IPS-NIHi7 (cell line): ENCODE data around the gene PRSS3.
"Not testable (repeated sequence)": the region's sequence is repeated elsewhere in the genome, so short reads cannot be mapped to it uniquely, and the experiment has no call there.

ENCODE experiments used
- DNase-seq: peaks from one replicate; pipeline ENCODE4 v3.0.0; 2012; ENCODE audit warnings: mixed read lengths; ENCODE audit errors: extremely low spot score

The PRSS3 gene

DNA sequence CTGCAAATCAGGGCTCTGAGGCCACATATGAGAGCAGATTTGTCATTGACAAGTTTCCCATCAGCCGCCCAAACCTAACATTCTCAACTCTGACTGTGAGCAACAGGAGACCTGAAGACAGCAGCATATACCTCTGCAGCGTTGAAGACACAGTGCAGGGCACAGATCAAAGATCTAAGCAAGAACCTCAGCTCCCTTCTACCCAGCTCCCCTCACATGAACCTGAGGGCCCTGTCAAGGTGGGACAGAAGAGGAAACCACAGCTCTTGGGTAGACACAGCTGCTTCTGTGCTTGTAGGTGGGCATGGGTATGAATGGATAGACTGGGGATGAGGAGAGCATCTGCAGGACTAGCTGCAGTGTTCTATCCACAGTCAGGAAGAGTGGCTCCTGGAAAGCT is 8.7 kb upstream of the PRSS3 start:
- DNase-seq, result no peak

DNA sequence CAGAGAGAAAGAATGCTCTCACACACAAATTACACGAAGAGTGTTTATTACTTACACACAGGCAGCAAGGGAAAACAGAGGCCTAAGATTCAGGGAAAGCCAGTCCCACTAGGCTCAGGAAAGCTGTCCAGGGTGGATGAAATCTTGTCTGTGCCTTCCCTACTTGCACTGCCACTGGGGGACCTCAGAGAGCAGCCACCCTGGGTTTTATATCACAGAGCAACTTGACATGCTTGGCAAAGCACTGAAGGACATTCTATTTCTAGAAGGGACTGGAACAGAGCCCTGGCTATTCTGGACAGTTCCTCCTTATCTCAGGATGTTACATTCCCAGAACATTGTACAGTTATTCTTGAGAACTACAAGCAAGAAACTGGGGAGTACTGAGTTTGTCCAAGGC is 7.5 kb upstream of the PRSS3 start:
- no peak for DNase-seq

DNA sequence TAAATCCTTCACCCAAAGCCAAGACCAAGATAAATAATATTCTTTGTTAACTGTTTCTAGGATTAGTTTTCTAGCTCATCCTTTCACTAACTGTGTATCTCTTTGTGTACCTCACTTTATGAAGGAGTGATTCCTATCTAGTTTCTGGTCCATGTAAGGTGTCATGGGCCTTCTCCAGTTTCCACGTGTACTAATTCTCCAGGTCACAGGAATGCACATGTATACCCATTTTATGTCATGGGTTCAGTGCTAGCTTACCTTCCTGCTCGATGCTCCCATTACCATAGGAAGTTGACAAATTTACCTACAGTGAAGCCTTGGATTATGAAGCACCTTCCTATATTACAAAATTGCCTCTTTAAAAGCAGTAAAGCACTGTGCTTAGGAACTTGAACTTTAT is 5.9 kb upstream of the PRSS3 start:
- DNase-seq, result not testable (repeated sequence)

DNA sequence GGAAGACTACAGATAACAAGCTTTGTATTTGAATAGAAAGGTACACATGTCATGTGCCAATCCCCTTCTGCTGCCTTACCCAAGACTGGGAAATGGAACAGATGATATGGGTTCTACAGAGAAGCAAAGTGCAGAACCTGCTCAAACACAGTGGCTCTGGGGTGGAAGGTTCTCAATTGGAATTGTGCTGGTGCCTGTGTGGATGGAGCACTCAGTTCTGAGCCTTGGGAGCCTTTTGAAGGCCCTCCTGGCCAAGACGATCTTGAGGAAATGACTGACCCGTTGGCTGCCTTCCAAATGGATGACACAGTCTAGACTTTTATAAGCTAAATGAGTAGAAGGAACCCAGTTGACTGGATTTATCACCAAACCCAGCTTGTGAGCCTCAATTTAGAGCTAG is 4.2 kb upstream of the PRSS3 start:
- DNase-seq, result no peak

DNA sequence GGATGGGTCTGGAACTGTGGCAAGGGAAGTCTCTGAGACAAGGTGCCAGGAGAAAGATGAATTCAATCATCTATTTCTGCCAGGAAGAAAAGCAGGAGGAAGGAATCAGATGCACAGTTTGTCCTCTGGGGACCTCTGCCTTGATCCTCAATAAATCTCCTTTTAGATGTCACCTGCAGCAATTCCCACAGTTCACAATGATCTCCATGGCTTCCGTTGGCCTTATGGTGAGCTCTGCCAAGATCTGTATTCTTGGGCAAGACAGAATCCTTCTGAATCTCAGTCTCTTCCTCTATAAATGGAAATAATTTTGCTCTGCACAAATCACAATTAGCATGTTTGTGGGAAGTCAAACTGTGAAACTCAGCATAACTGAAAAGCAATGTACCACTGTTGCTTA is 1.9 kb upstream of the PRSS3 start:
- not testable (repeated sequence) for DNase-seq

DNA sequence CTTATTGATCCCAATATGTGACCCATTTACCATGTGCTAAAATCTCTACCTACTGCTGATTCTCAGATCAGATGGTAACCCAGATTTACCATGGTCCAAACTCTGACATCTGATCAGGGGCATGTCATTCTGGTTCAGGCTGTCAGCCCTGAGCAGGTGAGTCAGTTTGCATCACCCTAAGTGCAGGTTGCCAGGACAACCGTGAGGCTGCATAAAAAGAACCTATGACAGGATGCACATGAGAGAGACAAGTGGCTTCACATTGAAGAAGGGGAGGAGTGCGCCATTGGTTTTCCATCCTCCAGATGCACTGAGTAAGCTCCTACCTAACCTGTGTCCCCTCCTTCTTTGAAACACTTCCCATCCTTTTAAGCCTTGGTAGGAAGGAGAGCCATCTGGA is 801 bp upstream of the PRSS3 start:
- no peak for DNase-seq

DNA sequence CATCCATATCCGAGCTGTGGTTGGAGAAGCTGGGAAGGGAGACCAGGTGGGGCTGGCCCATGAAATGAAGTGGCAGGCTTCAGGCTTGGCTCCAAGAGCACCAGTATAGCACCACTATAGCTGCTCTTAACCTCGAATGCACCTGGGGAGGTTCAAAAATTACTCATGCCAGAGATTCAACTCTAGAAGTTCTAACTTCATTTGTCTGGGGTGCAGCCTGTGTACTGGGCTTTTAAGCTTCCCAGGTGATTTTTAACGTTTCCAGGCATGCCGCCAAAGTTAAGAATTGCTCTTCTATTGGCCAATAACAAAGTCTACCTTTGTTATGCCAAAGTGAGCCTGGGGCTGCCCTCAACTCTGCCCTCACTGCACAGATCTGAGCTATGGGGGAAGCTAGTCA is 458 bp downstream of the PRSS3 start:
- DNase-seq, result no peak

DNA sequence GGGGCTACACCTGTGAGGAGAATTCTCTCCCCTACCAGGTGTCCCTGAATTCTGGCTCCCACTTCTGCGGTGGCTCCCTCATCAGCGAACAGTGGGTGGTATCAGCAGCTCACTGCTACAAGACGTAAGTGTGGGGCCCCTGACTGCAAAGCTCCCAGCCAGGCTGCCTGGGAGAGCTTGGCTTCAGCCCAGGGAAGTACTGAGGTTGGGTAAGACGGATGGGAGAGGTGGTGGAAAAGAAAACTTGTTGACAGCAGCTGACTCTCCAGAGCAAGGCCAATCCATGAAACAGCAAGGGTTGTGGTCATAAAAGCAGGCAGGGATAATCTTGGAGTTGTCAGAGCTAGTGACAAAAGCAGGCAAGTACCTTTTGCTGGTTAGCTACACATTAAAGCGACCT is 1.3 kb downstream of the PRSS3 start:
- DNase-seq, result not testable (repeated sequence)

DNA sequence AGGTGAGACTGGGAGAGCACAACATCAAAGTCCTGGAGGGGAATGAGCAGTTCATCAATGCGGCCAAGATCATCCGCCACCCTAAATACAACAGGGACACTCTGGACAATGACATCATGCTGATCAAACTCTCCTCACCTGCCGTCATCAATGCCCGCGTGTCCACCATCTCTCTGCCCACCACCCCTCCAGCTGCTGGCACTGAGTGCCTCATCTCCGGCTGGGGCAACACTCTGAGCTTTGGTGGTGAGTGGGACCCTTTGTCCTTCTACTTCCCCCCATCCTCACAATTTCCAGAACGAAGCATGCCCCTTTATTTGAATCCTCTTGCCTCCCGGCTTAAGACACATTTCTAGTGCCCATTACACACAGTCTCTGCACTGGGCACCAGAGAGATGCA is 2.5 kb downstream of the PRSS3 start:
- no peak for DNase-seq

DNA sequence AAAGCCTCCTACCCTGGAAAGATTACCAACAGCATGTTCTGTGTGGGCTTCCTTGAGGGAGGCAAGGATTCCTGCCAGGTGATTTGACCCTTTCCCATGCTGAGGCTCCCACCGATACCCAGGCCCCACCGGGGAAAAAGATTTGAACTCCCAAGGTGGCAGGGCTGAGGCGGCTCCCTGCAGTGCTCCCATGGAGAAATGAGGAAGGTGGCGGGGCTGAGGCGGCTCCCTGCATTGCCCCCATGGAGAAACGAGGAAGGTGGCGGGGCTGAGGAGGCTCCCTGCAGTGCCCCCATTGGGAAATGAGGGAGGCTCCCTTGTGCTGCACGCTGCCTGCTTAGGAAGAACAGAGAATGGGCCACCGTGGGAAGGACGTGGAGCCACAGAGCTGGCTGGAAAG is 3.2 kb downstream of the PRSS3 start:
- DNase-seq, result no peak

DNA sequence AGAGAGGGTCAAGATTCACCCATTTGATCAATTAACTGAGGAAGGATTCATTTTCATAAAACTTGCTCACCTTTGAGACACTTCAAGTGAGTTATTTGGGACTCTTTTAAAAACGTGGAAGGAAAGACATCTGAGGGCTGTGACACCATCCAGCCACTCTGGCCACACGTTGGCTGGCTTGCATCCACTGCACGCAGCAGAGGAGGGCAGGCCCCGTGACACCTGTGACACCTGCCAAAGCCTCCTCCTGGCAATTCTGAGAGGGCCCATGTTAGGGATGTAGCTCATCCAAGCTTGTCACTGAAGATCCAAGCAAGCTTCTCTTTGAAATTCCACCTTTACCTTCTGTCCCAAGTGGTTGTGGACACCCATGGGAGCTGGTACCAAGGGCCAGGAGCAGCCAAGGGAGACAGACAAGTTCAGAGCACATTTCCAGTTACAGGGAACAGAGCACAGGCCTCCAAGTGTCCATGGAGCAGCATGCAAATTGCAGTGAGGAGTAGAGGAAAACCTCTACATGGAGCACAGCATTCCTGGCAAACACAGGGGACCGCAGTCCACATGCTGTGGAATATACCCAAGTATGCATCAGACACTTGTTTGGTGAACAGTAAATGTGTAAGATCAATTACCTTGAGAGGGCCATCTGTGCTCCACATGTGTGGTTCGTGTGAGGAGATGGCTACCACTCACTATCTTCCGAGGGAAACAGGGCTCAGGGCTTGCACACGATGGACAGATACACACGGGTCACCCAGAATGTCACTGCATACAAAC is 4.8 kb downstream of the PRSS3 start:
- DNase-seq, result no peak

DNA sequence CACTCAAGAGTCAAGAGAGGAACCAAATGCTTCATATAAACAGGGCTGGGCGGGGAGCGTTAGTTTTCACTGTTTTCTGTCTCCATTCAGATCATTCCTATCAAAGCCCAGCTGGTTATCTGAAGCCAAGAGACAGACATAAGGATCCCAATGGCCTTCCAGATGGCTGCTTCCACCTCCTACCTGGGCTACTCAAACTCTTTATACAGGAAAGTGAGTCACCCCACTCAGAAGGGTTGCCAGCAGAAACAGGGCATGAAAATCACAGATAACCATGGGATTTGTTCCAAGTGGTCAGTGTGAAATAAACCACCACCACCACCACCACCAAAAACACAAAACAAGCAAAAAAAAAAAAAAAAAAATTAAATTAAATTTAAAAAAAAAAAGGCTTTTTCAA is 5.5 kb downstream of the PRSS3 start:
- no peak for DNase-seq

DNA sequence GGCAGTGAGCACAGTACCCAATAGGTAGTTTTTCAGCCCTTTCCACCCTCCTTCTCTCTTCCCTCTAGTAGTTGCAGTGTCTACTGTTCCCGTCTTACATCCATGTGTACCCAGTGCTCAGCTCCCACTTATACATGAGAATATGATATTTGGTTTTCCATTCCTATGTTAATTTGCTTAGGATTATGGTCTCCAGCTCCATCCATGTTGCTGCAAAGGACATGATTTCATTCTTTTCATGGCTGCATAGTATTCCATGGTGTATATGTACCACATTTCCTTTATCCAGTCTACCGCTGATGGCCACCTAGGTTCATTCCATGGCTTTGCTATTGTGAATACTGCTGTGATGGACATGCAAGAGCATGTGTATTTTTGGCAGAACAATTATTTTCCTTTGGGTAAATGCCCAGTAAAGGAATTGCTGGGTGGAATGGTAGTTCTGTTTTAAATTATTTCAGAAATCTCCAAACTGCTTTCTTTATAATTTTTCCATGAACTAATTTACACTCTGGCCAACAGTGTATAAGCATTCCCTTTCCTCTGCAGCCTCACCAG is 6.7 kb downstream of the PRSS3 start:
- not testable (repeated sequence) for DNase-seq

DNA sequence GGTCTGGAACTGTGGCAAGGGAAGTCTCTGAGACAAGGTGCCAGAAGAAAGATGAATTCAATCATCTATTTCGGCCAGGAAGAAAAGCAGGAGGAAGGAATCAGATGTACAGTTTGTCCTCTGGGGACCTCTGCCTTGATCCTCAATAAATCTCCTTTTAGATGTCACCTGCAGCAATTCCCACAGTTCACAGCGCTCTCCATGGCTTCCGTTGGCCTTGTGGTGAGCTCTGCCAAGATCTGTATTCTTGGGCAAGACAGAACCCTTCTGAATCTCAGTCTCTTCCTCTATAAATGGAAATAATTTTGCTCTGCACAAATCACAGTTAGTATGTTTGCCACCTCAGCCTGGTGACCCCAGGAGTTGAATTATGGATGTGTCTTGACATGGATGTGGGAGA is 8.8 kb downstream of the PRSS3 start:
- DNase-seq, result not testable (repeated sequence)

DNA sequence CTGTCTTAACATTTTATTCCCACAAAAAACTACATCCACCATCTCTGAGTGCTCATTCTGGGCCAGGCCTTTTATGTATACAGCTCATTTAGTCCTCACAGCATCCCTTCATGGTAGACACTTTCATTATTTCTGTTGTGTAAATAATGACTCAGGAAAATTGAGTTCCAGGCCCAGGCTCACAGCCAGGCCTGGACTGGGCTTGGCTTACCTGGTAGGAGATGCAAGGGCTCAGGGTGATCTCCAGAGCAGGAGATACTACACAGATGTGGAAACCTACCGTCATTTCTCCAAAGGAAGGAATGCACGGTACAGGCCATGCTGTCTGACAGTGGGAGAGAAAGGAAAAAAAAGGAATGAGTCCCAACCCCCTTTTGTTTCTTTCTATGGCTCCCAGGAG is 11.8 kb downstream of the PRSS3 start:
- DNase-seq, result not testable (repeated sequence)

DNA sequence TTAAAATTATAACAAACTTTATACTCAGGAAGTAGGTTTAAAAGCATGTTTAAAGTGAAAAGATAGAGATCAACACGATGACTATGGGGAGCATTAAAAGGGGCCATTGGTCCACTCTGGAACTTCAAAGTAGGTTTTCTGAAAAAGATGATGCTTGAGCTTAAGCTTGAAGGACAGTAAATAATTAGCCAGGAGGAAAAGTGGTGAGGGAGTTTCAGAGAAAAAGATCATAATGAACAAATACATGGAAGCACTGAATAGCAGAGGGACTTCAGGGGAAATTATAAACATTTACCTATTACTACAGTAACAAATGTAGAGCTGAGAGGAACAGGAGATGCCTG is 13.6 kb downstream of the PRSS3 start:
- not testable (repeated sequence) for DNase-seq

DNA sequence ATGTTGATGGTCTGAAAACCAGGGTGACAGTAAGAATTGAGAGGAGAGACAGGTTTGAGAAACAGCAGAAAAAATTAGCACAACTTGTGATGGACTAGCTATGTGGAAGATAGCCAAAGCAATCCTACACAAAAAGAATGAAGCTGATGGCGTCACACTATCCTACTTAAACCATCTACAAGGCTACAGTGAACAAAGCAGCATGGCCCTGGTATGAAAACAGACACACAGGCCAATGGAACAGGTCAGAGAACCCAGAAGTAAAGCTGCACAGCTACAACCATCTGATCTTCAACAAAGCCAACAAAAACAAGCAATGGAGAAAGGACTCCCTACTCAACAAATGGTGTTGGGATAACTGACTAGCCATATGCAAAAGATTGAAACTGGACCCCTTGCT is 14.1 kb downstream of the PRSS3 start:
- no peak for DNase-seq

DNA sequence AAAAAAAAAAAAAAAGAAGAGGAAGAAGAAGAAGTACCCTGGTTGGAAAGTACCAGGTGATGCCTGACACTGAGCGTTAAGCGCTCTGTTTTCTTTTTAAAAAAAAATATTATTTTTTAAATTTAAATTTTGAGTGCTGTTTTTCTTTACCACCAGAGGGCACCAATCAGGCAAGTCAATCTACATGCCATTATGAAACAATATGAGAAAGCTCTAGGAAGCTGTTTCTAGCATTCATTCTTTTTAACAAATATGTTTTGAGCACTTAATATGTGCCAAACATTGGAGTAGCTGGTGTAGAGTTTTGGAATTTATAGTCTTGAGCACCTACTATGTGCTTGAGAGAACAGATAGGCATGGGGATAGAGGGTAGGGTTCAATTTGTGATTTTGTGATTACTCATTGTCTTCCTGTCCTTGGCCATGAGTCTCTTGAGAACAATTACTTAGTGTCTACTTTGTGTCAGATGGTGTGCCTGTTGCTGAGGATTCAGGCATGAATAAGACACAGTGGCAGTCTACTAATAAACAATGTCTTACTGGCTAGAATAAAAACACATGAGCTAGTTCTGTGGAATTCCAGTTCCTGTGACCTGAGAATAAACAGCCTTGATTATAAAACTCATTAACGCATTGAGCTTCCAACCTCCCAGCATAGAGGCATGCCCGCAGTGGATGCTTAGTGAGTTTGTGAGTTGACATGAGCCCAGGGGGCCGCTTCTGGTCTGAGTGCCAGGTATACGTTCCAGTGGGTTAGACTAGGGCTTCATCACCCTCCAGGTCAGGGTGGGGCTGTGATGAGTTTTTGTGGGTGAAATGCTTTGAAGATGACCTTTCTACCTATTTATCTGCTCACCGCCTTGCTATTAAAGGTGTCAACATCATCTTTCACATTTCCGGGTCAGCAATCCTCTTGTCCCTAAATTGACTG is 18.6 kb downstream of the PRSS3 start:
- DNase-seq, result peak; percentile 26

DNA sequence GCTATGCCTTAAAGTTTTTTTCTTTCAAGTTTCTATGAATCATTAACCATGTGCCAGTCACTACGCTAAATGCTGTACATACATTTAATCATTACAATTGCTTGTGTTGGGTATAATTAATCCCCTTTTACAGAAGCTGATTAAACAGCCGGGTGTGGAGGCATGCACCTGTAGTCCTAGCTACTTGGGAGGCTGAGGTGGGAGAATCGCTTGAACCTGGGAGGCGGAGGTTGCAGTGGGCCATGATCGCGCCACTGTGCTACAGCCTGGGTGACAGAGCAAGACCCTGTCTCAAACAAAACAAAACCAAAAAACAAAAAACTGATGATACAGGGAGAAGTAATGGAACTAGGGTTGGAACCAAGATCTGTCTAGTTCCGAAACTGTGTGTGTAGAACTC is 20.4 kb downstream of the PRSS3 start:
- no peak for DNase-seq

DNA sequence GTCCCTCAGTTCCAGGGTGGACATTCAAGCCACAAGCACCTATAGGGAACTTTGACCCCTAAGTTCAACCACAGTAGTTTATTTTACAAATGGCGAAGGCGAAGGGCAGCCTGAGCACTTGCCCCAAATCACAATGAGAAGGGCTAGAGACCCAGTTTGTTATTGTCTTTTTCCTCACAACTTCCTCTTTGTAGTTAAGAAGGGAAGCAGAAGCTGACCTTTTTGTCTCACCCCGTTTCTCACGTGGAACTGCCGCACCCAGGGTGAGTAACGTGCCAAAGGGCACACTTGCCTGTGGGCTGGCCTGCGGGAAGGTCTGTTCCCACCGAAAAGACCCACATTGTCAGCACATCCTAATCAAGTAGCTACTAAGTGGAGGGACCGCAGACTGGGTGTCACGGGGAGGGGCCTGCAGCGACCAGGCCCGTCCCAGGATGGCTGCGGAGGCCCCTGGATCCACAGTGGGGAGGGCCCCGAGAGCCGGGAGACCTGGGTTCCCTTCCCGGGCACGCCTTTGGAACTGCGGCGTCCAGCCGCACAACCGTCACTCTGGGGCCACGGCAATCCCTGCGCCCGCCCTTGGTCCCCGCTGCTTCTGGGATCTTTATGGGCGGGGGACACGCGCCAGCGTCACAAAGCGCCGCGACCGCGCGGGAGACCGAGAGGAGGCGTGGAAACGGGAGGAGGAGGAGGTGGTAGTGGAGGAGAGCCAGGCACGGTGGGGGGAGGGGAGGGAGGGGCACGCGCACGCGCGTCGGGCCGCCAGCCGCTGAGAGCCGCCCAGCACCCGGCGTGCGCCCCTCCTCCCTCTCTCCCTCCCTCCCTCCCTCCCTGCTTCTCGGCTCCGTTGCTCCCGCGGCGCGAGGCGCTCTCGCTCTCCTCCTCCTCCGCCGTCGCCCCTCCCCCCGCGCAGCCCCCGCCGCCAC is 21.2 kb downstream of the PRSS3 start, which contains the start of gene UBE2R2:
Gene UBE2R2, plus strand, starts transcription at position 834 of the 926 bp plus-strand sequence. CDS start 598 bp downstream, outside the sequence.
- DNase-seq, result peak; percentile 96

DNA sequence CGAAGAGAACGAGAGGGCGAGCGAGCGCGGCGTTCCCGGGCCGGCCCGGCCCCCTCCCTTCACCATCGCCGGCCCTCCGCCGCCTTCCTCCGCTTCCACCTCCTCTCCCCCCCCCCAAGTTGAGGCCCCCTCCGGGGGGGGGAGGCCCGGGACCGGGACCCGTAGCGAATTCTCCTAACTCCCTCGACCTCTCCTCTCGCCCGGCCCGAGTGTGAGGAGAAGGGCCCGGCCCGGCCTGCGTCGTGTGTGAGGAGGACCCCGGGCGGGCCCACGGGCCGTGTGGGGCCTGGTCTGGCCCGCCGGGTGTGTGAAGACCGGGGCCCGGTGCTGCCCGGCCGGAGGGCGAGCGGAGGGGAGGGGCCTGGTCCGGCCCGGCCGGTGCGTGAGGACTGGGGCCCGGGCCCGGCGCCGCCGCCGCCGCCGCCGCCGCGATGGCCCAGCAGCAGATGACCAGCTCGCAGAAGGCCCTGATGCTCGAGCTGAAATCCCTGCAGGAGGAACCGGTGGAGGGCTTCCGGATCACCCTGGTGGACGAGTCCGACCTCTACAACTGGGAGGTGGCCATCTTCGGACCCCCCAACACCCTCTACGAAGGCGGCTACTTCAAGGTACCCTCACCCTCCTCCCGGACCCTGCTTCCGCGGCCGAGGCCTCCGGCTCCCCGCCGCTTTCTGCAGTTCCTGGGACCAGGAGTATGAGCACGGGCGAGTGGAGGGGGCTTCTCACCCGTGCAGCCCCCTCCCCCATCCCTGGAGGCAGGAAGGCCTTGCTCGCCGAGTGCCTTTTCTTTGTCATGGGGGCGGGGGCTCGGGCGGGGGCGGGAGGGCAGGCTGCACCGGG is 22.2 kb downstream of the PRSS3 start:
- DNase-seq, result peak; percentile 82
